Mammary epithelial cell (primary cell): ENCODE data around the gene DDX49.

Experiments used
- CTCF ChIP-seq, 2 donors: IDR thresholded peaks in 1 of 2; conservative IDR thresholded peaks in 1 of 2; 2 replicates each; pipeline ENCODE4 v1.5.1; 2011 to 2012; ENCODE audit warnings: inconsistent platforms in 2 of 2, low read length in 2 of 2, mild to moderate bottlenecking in 2 of 2, control low read depth in 1 of 2, low read depth in 1 of 2; ENCODE audit not compliant: insufficient read depth in 1 of 2; ENCODE audit errors: extremely low read depth in 1 of 2
- EZH2 ChIP-seq: IDR thresholded peaks from 2 replicates; pipeline ENCODE4 v1.6.1; 2012; ENCODE audit warnings: low read length, inconsistent platforms, borderline replicate concordance

GRCh38 chr19:18940769-18941627 lies 21.5 kb downstream of the DDX49 start, which contains the start of gene HOMER3:
- TF ChIP-seq CTCF (conservative IDR thresholded peaks at IDR 0.05 in 1 of 2, IDR thresholded peaks at IDR 0.05 in 1 of 2; ENCODE audit: extremely low read depth in 1 of 2, insufficient read depth in 1 of 2, low read depth in 1 of 2, low read length in 2 of 2): peak; percentile 4 to 48
- TF ChIP-seq EZH2: no peak
